K562 (cell line): Measurements from ENCODE around the gene NAXD. TPM values are rescaled to one million over a fixed set of nuclear protein-coding genes. Genes with fewer than 3 reads are reported as not detected.

Experiments
- CBX3 ChIP-seq, 2 experiments: IDR thresholded peaks; 1 replicate in 1 of 2; 2 replicates in 1 of 2; pipeline ENCODE4 v1.6.1; 2012; ENCODE audit warnings: inconsistent platforms in 2 of 2, low read length in 2 of 2, borderline replicate concordance in 1 of 2, control low read depth in 1 of 2
- SMARCC2 ChIP-seq: fragments of 450-650 bp; IDR thresholded peaks from 2 replicates; pipeline ENCODE4 v1.6.1; 2017; ENCODE audit warnings: antibody characterized with exemption, moderate library complexity, mild to moderate bottlenecking, low read depth
- ZNF124 ChIP-seq: sonication (generic); formaldehyde crosslinking; IDR thresholded peaks from 2 replicates; pipeline ENCODE4 v1.8.1; 2022; ENCODE audit warnings: missing genetic modification reagents
- ZNF232 ChIP-seq: sonication (generic); formaldehyde crosslinking; IDR thresholded peaks from 2 replicates; pipeline ENCODE4 v1.8.0; 2022; ENCODE audit warnings: mild to moderate bottlenecking, missing genetic modification reagents
- polyA plus RNA-seq, 8 experiments: library from polyadenylated mRNA; depleted of rRNA in 4 of 8; stranded (reverse) in 5 of 8; unstranded in 3 of 8; fragments of >200 nt; fragmentation: Nextera tagmentation in 2 of 8; fragmentation: Illumina TruSeq in 1 of 8; extraction: Ambion mirVana in 2 of 8; extraction: Trizol in 1 of 8; gene quantifications; 2 replicates each; pipeline versions ENCODE4 v1.2.1 to v1.2.3, GENCODE V29; 2011 to 2014; ENCODE audit warnings: inconsistent platforms in 1 of 8, missing spikeins in 1 of 8
- total RNA-seq, 7 experiments: library from RNA; depleted of rRNA in 6 of 7; stranded (reverse); fragments of >200 nt in 6 of 7; fragmentation: Illumina TruSeq in 2 of 7; extraction: Trizol in 2 of 7; gene quantifications; 2 replicates each; pipeline versions ENCODE4 v1.2.1 to v1.2.3, GENCODE V29; 2011 to 2021; ENCODE audit warnings: low replicate concordance in 1 of 7
- TF ChIP-seq, protein P1 (sequence below): fragments of 250-450 bp; sonication (Bioruptor Pico); IDR thresholded peaks from 2 replicates; pipeline ENCODE4 v1.5.0; 2021; ENCODE audit warnings: mild to moderate bottlenecking, moderate library complexity
- TF ChIP-seq, protein P2 (sequence below): IDR thresholded peaks from 2 replicates; pipeline ENCODE4 v1.6.1; 2016; ENCODE audit warnings: missing genetic modification characterization, missing compliant biosample characterization
- TF ChIP-seq, protein P3 (sequence below), 2 experiments: fragments of 250-450 bp in 1 of 2; fragments of 450-650 bp in 1 of 2; sonication (Bioruptor Pico) in 1 of 2; IDR thresholded peaks; 2 replicates each; pipeline versions ENCODE4 v1.6.1 to v1.8.0; 2016 to 2021; ENCODE audit warnings: mild to moderate bottlenecking in 2 of 2, moderate library complexity in 2 of 2, missing compliant biosample characterization in 1 of 2, missing genetic modification characterization in 1 of 2
- TF ChIP-seq, protein P4 (sequence below): fragments of 150-350 bp; conservative IDR thresholded peaks from 2 replicates; pipeline ENCODE4 v1.6.1; 2014; ENCODE audit warnings: low read length

Gene NAXD
- total and polyA plus RNA-seq, 9 of the 15 experiments (the other 6 are each of a cell fraction or from before 2014, with no cell fraction given) = 0.59 to 20.6 (median 13.0) TPM

DNA sequence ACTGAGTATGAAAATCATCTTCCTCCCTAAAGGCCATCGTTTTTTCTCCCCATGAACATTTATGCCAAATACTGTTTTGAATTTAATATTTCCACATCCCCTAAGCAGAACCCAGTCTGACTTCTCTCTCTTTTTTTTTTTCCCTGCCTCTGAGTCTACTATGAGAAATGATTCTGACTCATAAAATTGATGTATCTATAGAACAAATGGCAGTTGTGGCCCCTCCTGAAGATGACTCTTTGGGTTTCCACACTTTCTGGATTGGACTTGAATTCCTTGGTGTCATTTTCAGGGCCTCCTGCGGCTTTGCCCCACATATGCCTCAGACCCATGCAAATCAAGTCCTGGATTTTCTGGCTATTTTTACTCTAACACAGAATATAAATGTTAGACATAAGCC lies 22.7 kb upstream of the NAXD start (continued):
- TF ChIP-seq, protein P1, sequence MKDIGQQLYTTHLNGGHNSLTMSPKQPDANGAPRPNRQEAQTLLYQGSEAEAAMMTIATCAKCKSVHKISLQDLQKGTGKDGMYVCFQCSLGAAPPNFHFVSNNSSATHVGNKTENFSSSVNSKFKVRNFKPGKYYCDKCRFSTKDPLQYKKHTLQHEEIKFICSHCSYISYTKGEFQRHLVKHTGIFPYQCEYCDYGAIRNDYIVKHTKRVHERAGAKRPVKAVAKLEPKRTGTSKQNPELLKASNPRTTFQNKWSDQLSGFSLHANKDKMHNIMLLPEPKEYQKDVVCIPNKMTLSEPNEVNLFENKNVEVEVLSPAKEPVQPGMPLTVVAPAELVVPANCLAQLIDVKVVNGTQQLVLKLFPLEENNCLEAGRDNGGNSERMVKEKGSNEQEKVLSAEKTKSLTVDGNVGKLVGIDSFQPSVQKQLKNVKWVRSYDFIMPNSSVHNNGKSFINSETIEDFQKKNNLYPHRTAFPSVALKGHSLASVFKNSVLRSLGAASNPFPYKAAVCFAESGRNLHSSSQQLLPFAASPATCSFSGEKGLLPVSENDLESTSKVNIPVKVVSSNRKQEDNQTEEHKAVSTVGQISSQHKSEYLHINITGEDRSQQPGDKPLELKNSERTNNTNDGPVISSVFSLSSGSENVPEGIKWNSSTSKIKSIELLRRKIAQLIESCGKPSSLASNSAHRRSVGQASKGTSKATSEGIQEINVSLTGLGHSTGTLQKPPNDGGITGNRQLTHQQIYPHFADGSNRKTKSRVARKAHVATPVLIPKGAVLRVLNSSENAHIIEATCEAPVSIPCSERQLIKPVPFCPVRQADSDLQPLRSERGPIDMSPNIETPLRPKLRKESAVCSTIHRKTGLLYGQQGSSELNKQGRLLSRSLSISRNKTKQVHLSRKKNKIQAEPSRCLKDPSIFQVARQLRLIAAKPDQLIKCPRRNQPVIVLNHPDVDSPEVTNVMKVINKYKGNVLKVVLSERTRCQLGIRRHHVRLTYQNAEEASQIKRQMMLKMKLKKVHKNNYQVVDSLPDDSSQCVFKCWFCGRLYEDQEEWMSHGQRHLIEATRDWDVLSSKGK = no peak
- TF ChIP-seq ZNF124 (CRISPR knock-in tag) (no peak), ZNF232 (no peak), SMARCC2 (no peak), CBX3 (IDR thresholded peaks at IDR 0.05; ENCODE audit: borderline replicate concordance in 1 of 2, low read length in 2 of 2) (no peak)
- TF ChIP-seq, protein P2, sequence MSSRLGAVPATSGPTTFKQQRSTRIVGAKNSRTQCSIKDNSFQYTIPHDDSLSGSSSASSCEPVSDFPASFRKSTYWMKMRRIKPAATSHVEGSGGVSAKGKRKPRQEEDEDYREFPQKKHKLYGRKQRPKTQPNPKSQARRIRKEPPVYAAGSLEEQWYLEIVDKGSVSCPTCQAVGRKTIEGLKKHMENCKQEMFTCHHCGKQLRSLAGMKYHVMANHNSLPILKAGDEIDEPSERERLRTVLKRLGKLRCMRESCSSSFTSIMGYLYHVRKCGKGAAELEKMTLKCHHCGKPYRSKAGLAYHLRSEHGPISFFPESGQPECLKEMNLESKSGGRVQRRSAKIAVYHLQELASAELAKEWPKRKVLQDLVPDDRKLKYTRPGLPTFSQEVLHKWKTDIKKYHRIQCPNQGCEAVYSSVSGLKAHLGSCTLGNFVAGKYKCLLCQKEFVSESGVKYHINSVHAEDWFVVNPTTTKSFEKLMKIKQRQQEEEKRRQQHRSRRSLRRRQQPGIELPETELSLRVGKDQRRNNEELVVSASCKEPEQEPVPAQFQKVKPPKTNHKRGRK = no peak
- TF ChIP-seq, protein P3, sequence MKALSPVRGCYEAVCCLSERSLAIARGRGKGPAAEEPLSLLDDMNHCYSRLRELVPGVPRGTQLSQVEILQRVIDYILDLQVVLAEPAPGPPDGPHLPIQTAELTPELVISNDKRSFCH (CRISPR knock-in tag; IDR thresholded peaks at IDR 0.05) = no peak
- TF ChIP-seq, protein P3 (tag; IDR thresholded peaks at IDR 0.05) = no peak
- TF ChIP-seq, protein P4, sequence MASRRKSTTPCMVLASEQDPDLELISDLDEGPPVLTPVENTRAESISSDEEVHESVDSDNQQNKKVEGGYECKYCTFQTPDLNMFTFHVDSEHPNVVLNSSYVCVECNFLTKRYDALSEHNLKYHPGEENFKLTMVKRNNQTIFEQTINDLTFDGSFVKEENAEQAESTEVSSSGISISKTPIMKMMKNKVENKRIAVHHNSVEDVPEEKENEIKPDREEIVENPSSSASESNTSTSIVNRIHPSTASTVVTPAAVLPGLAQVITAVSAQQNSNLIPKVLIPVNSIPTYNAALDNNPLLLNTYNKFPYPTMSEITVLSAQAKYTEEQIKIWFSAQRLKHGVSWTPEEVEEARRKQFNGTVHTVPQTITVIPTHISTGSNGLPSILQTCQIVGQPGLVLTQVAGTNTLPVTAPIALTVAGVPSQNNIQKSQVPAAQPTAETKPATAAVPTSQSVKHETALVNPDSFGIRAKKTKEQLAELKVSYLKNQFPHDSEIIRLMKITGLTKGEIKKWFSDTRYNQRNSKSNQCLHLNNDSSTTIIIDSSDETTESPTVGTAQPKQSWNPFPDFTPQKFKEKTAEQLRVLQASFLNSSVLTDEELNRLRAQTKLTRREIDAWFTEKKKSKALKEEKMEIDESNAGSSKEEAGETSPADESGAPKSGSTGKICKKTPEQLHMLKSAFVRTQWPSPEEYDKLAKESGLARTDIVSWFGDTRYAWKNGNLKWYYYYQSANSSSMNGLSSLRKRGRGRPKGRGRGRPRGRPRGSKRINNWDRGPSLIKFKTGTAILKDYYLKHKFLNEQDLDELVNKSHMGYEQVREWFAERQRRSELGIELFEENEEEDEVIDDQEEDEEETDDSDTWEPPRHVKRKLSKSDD = no peak
- TF ChIP-seq, all 486 proteins: peak for 0
